Activated naive CD4-positive, alpha-beta T cell treated with anti-CD3 and anti-CD28 coated beads, Interleukin-2, amount 10 ng/mL, durations not matched to agents 5 hours and 36 hours (primary cell): Measurements from ENCODE around the gene OR12D1. TPM values are rescaled to one million over a fixed set of nuclear protein-coding genes. Genes with fewer than 3 reads are reported as not detected.

Experiments used
- total RNA-seq, 2 experiments: library from RNA; stranded (reverse); gene quantifications; one replicate each; pipeline ENCODE4 v1.2.3, GENCODE V29; 2021

The OR12D1 gene
- total RNA-seq = not detected

DNA sequence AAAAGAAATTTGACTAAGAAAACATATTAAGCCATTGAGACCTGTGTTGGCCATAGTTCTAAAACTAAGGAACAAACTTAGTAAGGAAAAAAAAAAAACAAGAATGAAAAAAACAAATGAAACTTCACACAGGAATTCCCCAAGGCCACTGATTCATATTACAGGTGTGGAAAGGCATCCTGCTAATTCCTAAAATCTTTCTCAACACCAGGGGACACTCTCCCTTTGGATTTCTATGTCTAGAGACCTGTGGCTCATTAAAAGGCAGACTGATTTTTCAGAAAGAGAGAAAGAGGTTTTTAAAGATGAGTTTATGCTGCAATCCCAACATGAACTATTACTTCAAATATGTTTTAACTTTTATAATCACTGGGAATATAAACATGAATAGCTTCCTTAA, at the start of gene OR12D1:
OR12D1 (plus strand) TSS at position 341 of the 400 bp plus-strand sequence.

DNA sequence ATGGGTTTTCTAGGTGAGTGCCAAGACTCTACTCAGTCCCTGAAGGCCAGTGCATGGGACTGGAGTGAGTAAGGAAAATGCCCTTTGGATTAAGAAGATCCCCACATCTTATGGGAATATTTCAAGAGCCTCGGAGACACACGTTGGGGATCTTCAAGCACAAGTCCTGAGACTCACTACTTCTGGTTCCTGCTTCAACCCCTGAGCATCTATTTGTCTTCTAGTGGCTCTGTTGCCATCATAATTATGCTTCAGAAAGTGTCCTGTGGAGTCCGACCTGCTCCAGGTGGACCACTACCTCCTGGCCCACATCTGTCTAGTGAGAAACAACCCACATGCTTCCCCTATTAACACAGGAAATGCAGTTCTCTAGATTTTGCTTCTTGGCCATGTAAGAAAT, 46.0 kb upstream of the OR12D1 start, which contains the start of gene OR5V1:
OR5V1 (minus strand) TSS at position 101 of the 400 bp plus-strand sequence. CDS start 12,670 bp downstream, outside the sequence.

DNA sequence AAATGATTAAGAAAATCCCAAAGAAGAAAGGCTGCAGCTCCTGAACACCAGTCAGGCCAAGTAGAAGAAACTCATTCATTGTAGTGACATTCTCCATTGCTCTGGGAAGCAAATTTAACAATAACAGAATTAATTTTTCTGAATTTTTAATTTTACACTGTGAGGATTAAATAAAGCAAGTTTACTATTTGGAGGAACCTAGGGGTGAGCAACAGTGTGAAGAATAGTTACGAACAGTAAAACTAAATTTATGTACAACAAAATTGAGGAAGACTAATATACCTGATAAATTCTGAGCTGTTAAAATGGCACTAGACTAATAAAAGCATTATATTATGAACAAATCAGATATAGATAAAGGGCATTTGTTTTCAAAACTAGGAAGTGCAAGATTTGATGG, 39.5 kb upstream of the OR12D1 start, which contains the start of gene OR12D3:
OR12D3 (minus strand) TSS at position 101 of the 400 bp plus-strand sequence; CDS start at position 97, 4 bp downstream.

DNA sequence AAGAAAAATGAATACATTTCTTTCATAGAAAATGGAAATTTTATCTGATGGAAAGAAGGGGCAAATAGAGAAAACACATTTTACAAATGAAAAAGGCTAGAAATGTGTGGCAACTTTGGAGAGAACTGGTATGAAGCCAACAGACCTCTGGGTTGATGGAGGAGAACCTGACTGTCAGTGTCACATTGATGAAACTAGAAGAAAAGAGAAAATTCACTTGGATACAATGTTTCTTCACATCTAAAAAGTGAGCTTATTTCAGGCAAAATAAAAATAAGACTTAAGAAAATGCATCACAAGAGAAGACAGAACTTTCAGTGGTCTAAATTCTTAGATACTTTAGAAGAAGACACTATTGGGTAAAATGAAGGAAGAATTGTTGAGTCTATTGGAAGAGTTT, 19.4 kb upstream of the OR12D1 start, which contains the start of gene OR12D2:
OR12D2 (plus strand) TSS at position 301 of the 400 bp plus-strand sequence. CDS start 1,069 bp downstream, outside the sequence.

DNA sequence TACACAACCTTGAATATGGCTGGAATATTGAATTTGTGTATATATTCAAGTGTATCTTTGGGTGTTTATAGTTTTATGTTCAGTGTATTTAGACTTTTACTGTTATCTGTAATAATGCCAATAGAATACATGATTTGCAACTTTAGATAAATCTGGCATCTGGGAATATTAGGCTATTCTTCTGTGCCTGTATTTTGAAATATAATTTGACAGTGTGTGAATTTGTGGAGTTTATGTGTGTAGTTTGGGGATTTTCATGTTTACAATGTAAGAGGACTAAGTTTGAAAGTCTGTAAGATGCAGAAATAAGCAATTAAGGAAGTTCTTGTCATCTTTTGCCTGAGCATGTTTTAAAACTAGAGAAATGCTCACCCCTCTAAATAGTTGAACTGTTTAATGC, 24.3 kb downstream of the OR12D1 start, which contains the start of gene OR10C1:
OR10C1 (plus strand) TSS at position 301 of the 400 bp plus-strand sequence. CDS start 710 bp downstream, outside the sequence.

DNA sequence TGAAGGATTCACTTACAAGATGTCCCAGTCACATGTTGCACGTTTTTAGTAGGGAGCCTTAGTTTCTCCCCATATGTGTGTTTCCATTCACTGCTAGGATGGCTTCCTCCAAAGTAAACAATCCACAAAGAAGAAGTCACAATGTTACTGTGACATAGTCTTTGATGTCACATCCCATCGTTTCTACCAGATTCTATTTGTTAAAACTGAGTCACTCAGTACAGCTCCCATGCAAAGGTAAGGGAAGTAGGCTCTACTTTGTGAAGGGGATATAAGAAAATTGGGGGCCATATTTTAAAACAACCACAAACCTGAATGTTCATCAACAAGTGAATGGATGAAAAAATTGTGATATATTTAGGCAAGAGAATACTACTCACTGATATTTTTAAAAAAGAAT, 42.2 kb downstream of the OR12D1 start, which contains the start of the genes OR11A1 and OR2H1:
OR11A1 (minus strand) TSS at position 101 of the 400 bp plus-strand sequence. CDS start 29,430 bp downstream, outside the sequence.
OR2H1 (plus strand) TSS at position 185 of the 400 bp plus-strand sequence. CDS start 4,615 bp downstream, outside the sequence.

Other genes starting within 250 kb of the OR12D1 start
- not detected for gene OR2J2, start 244.0 kb upstream of the OR12D1 start, total RNA-seq
- not detected for gene OR14J1, start 113.2 kb upstream of the OR12D1 start, total RNA-seq
- gene OR5V1, start 46.1 kb upstream of the OR12D1 start, total RNA-seq = not detected
- not detected for gene OR12D3, start 39.6 kb upstream of the OR12D1 start, total RNA-seq
- not detected for gene OR12D2, start 19.3 kb upstream of the OR12D1 start, total RNA-seq
- gene OR10C1, start 24.4 kb downstream of the OR12D1 start, total RNA-seq = not detected
- gene OR11A1, start 42.1 kb downstream of the OR12D1 start, total RNA-seq = not detected
- gene OR2H1, start 42.2 kb downstream of the OR12D1 start, total RNA-seq = not detected
- not detected for gene MAS1L, start 73.0 kb downstream of the OR12D1 start, total RNA-seq
- gene UBD, start 144.8 kb downstream of the OR12D1 start, total RNA-seq = under 1 TPM; 0.65 to 0.68 TPM
- gene OR2H2, start 170.2 kb downstream of the OR12D1 start, total RNA-seq = not detected
- 10 to 100 TPM; 29.8 to 39.4 TPM for gene GABBR1, start 218.3 kb downstream of the OR12D1 start, total RNA-seq
- not detected for gene MOG, start 242.2 kb downstream of the OR12D1 start, total RNA-seq